Thoracic aorta (tissue), 2 donors: ENCODE data around the gene PPP1R12C. TPM values are rescaled to one million over a fixed set of nuclear protein-coding genes. Genes with fewer than 3 reads are reported as not detected.

Experiments used
- ATAC-seq: fragments of 150-250 bp; one replicate; pipeline ENCODE4 v1.8.0; 2017; ENCODE audit warnings: low read depth; ENCODE audit not compliant: insufficient number of reproducible peaks, low FRiP score
- DNase-seq: peaks from one replicate; pipeline ENCODE4 v3.0.0-alpha.2; 2020; ENCODE audit warnings: low spot score
- H3K27ac ChIP-seq, 2 donors: fragments of 200-600 bp; sonication (generic); 1 replicate in 1 of 2; 2 replicates in 1 of 2; pipeline ENCODE4 v1.5.1; 2016; ENCODE audit warnings: mild to moderate bottlenecking in 2 of 2, moderate library complexity in 2 of 2
- H3K27me3 ChIP-seq: fragments of 200-600 bp; sonication (generic); replicated peaks from 2 replicates; pipeline ENCODE4 v1.6.0; 2016; ENCODE audit warnings: mild to moderate bottlenecking; ENCODE audit not compliant: insufficient read depth
- H3K36me3 ChIP-seq: fragments of 200-600 bp; sonication (generic); one replicate; pipeline ENCODE4 v1.5.1; 2016
- H3K4me1 ChIP-seq, 2 donors: fragments of 200-600 bp; sonication (generic); 1 replicate in 1 of 2; 2 replicates in 1 of 2; pipeline versions ENCODE4 v1.5.1 to v1.6.0; 2016; ENCODE audit warnings: low read depth in 2 of 2, mild to moderate bottlenecking in 1 of 2; ENCODE audit not compliant: control insufficient read depth in 1 of 2
- H3K4me3 ChIP-seq: fragments of 200-600 bp; sonication (generic); 2 replicates; pipeline ENCODE4 v1.5.1; 2016; ENCODE audit warnings: mild to moderate bottlenecking
- H3K9me3 ChIP-seq: fragments of 200-600 bp; sonication (generic); 2 replicates; pipeline ENCODE4 v1.5.1; 2016
- total RNA-seq, 2 donors: library from RNA; depleted of rRNA; stranded (reverse); fragments of >200 nt; gene quantifications; one replicate each; pipeline versions ENCODE4 v1.1.0 to v1.2.3, GENCODE V29; 2016
- TF ChIP-seq, protein P1 (sequence below): fragments of 200-600 bp; sonication (generic); IDR thresholded peaks from one replicate; pipeline ENCODE4 v1.5.1; 2019; ENCODE audit warnings: antibody characterized with exemption

PPP1R12C gene
- total RNA-seq, 2 donors from 2014 or later: 194 to 250 TPM

DNA sequence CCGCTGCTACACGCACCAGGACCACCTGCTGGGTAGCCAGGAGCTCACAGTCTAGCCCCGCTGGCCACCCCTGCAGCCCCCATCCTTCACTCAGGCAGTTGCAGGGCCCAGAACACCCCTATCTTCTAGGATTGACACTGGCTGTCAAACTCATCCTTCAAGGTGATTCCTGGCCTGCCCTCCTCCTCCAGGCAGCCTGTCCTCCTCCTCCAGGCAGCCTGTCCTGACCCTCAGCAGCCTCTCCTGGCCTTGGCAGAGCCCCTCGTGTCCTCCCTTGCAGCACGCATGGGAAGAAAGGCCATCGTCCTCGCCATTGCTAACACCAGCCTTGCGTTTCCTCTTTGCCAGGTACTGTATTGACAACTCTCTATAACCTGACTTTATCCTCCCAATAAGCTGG is 45.5 kb downstream of the PPP1R12C start:
- DNase-seq (no peak), ATAC-seq (no peak)
- Histone ChIP-seq H3K36me3 (no peaks in the 10 kb centered on the region), H3K27ac (no peak overlapping the region), H3K27me3 (no peaks in the 10 kb centered on the region), H3K4me1 (peaks cover 0 to 6% of the 10 kb centered on the region in 2 donors), H3K9me3 (no peaks in the 10 kb centered on the region), H3K4me3 (no peak overlapping the region)
- TF ChIP-seq, protein P1, sequence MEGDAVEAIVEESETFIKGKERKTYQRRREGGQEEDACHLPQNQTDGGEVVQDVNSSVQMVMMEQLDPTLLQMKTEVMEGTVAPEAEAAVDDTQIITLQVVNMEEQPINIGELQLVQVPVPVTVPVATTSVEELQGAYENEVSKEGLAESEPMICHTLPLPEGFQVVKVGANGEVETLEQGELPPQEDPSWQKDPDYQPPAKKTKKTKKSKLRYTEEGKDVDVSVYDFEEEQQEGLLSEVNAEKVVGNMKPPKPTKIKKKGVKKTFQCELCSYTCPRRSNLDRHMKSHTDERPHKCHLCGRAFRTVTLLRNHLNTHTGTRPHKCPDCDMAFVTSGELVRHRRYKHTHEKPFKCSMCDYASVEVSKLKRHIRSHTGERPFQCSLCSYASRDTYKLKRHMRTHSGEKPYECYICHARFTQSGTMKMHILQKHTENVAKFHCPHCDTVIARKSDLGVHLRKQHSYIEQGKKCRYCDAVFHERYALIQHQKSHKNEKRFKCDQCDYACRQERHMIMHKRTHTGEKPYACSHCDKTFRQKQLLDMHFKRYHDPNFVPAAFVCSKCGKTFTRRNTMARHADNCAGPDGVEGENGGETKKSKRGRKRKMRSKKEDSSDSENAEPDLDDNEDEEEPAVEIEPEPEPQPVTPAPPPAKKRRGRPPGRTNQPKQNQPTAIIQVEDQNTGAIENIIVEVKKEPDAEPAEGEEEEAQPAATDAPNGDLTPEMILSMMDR: no peak

DNA sequence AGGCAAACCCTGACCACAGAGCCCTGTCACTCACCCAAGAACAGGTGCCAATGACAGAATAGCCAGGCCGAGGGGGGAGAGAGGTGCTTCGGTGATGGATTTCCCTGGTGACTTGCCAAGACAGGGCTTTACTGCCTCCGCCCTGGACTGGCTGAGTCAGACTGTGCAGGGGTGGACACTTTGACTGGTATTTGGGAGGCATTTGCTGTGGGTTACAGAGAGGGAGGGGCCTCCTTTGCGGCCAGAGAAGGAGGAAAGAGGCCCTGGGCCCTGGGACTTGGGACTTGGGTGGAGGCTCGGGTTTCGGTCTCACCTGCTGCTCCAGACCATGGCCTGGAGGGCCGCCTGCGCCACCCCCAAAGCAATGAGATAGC is 46.3 kb downstream of the PPP1R12C start:
- Histone ChIP-seq H3K27me3 (no peaks in the 10 kb centered on the region), H3K27ac (peak overlapping the region in 1 of 2 donors; percentile 15), H3K36me3 (no peaks in the 10 kb centered on the region), H3K4me1 (peaks cover 0 to 6% of the 10 kb centered on the region in 2 donors), H3K9me3 (no peaks in the 10 kb centered on the region), H3K4me3 (no peak overlapping the region)
- ATAC-seq: peak; percentile 60
- no peak for DNase-seq
- TF ChIP-seq, protein P1: no peak

DNA sequence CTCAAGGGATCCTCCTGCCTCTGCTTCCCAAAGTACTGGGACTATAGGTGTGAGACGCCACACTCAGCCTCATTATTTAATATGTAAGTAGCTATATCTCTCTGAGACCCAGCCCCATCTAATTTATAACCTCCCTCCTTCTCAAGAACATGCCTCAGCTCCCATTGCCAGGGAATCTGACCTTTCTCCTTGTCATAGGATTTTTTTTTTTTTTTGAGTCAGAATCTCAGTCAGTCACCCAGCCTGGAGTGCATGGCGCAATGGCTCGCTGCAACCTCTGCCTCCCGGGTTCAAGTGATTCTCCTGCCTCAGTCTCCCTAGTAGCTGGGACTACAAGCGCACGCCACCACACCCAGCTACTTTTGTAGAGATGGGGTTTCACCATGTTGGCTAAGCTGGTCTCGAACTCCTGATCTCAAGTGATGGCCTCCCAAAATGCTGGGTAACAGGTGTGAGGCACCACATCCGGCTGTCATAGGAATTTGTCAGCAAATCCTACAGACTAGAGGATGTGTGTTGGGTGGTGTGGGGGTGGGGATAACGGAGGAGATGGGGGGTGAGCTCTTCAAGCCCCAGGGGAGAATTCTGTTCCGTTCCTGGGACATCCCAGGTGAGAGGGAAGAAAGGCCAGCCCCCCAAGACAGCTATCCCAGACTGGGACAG is 46.8 kb downstream of the PPP1R12C start:
- Histone ChIP-seq H3K4me3 (no peak overlapping the region), H3K36me3 (no peaks in the 10 kb centered on the region), H3K27ac (no peak overlapping the region), H3K27me3 (no peaks in the 10 kb centered on the region), H3K4me1 (peaks cover 0 to 6% of the 10 kb centered on the region in 2 donors), H3K9me3 (no peaks in the 10 kb centered on the region)
- DNase-seq (no peak), ATAC-seq (peak; percentile 45)
- TF ChIP-seq, protein P1: no peak

DNA sequence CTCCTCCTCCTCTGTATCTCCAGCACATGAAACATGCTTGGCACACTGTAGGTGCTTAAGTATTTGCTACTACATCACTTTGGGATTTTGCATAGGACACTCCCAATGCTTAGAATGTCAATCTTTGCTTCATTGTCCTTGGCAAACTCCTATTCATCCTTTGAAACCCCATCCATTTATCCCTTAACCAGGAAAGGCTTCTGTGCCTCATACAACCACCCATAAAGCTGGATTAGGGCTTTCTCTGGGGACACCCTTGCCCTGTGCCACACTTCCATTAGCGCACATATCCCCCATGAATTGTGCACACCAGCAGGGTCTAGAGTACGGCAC is 47.6 kb downstream of the PPP1R12C start:
- TF ChIP-seq, protein P1: no peak
- DNase-seq (no peak), ATAC-seq (no peak)
- H3K27ac ChIP-seq: peak overlapping the region in 1 of 2 donors; percentile 55
- peaks cover 0 to 6% of the 10 kb centered on the region in 2 donors for H3K4me1 ChIP-seq
- H3K4me3 ChIP-seq: peak overlapping the region; percentile 60
- H3K27me3 ChIP-seq: no peaks in the 10 kb centered on the region
- no peaks in the 10 kb centered on the region for H3K36me3 ChIP-seq
- H3K9me3 ChIP-seq: no peaks in the 10 kb centered on the region

DNA sequence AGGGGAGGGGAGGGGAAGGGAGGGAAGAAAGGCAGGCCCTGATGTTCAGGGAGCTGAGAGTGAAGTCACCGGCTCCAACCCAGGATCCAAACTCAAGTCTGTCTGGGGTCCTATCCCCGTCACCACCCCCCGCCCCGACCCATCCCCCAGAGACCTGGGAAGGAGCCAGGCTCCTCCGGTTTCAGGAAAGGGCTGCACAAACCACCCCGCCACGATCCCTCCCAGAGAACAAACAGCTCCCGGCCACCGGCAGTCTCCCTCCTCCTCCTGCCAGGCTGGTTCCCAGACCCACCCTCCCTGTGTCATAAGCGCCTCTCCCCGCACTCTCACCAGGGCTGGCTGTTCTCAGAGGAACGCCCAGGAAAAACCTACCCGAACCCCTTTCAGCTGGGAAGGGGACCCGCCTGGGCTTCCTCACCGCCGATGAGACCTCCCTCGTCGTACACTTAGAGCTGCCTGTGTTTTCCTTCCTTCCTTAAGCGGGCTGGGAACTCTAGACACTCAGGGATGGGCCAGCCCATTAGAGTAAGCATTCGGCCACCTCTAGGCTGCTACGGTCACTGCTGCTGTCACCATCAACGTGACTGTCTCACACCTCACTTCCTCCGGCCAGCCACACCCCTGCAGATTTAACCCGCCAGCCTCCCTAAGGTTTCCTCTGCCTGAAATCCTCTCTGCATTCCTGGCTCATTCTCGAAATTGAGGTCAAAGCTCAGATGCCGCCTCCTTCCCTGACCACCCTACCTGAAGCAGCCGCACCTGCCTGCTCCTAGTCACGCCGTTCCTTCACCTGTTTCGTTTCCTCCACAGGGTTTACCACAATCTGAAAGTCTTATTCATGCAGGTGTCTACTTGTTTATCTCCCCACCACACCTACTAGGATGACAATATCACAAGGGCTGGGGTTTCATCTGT is 48.2 kb downstream of the PPP1R12C start:
- Histone ChIP-seq H3K4me1 (peaks cover 0 to 6% of the 10 kb centered on the region in 2 donors), H3K9me3 (no peaks in the 10 kb centered on the region), H3K27ac (peak overlapping the region in 1 of 2 donors; percentile 55), H3K27me3 (no peaks in the 10 kb centered on the region), H3K4me3 (peak overlapping the region; percentile 60), H3K36me3 (no peaks in the 10 kb centered on the region)
- ATAC-seq (no peak), DNase-seq (no peak)
- TF ChIP-seq, protein P1: no peak
